ENCODE data around the gene NPAS3. TPM values are rescaled to one million over a fixed set of nuclear protein-coding genes. Genes with fewer than 3 reads are reported as not detected.
A peak's percentile ranks its signal among the peaks of the same experiment; 100 is the strongest.

Gene NPAS3
- total and polyA plus RNA-seq, 5 donors from 2014 or later, result not detected

DNA sequence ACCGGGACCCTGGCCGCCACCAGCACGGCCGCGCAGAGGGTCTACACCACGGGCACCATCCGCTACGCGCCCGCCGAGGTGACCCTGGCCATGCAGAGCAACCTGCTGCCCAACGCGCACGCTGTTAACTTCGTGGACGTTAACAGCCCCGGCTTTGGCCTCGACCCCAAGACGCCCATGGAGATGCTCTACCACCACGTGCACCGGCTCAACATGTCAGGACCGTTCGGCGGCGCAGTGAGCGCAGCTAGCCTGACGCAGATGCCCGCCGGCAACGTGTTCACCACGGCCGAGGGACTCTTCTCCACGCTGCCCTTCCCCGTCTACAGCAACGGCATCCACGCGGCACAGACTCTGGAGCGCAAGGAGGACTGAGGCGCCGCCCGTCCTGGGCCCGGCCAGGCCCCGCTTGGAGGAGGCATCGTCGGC lies 862.1 kb downstream of the NPAS3 start:
- Mint-ChIP-seq H3K4me3 (no peak overlapping the region), H3K27me3 (peaks cover 40% of the 10 kb centered on the region)
- no peaks in the 10 kb centered on the region for H3K36me3 ChIP-seq (ENCODE audit: control insufficient read depth, insufficient read depth, low read length)

DNA sequence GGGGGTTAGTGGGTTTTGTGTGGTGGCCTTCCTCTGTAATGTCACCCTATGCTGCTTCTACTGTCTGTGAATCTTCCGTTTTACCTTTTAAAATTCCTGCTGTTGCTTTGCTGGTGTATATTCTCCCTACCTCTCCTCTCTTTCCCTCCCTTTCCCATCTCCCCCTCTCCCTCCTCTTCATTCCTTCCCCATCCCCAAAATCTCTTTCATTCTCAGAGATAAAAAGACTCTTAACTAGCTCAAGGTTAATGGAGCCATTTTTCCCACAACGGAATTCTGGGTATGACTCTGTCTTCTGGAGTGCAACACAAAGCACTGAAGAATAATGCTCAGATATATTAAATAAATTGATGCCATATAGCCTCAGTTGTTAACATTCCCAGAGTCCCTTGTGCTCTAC lies 864.1 kb downstream of the NPAS3 start:
- Histone ChIP-seq H3K27ac (ENCODE audit: insufficient read depth, low read length, poor library complexity, severe bottlenecking) (no peak overlapping the region), H3K4me3 (ENCODE audit: low read depth, low read length) (no peak overlapping the region), H3K36me3 (ENCODE audit: control insufficient read depth, insufficient read depth, low read length) (no peaks in the 10 kb centered on the region), H3K27me3 (ENCODE audit: control insufficient read depth, insufficient read depth, low read length) (no peaks in the 10 kb centered on the region), H3K9me3 (ENCODE audit: control insufficient read depth in 2 of 2, low read length in 2 of 2) (no peaks in the 10 kb centered on the region), H3K4me1 (ENCODE audit: control insufficient read depth, insufficient read depth, low read length, poor library complexity, severe bottlenecking) (no peaks in the 10 kb centered on the region)
- H3K36me3 Mint-ChIP-seq, result no peaks in the 10 kb centered on the region
- ATAC-seq (ENCODE audit: low read depth in 2 of 2) (no peak), DNase-seq (no peak)
- peak overlapping the region in 1 of 4 donors; percentile 53 for H3K4me3 Mint-ChIP-seq
- H3K27me3 Mint-ChIP-seq, result peaks cover 31% of the 10 kb centered on the region
- peaks cover 0 to 4% (median 2%) of the 10 kb centered on the region in 4 donors for H3K4me1 Mint-ChIP-seq
- peaks cover 0 to 2% (median 0%) of the 10 kb centered on the region in 7 donors for H3K9me3 Mint-ChIP-seq
- H3K27ac Mint-ChIP-seq, result no peak overlapping the region

More for the DNA sequence above, 862.1 kb downstream of the NPAS3 start:
- Mint-ChIP-seq H3K36me3 (no peaks in the 10 kb centered on the region), H3K9me3 (peaks cover 0 to 2% (median 0%) of the 10 kb centered on the region in 7 donors), H3K27ac (no peak overlapping the region), H3K4me1 (peaks cover 0 to 4% (median 2%) of the 10 kb centered on the region in 4 donors)
- ATAC-seq (ENCODE audit: low read depth in 2 of 2) (no peak), DNase-seq (no peak)
- Histone ChIP-seq H3K27me3 (ENCODE audit: control insufficient read depth, insufficient read depth, low read length) (no peaks in the 10 kb centered on the region), H3K27ac (ENCODE audit: insufficient read depth, low read length, poor library complexity, severe bottlenecking) (no peak overlapping the region), H3K4me3 (ENCODE audit: low read depth, low read length) (no peak overlapping the region), H3K4me1 (ENCODE audit: control insufficient read depth, insufficient read depth, low read length, poor library complexity, severe bottlenecking) (no peaks in the 10 kb centered on the region), H3K9me3 (ENCODE audit: control insufficient read depth in 2 of 2, low read length in 2 of 2) (no peaks in the 10 kb centered on the region)

DNA sequence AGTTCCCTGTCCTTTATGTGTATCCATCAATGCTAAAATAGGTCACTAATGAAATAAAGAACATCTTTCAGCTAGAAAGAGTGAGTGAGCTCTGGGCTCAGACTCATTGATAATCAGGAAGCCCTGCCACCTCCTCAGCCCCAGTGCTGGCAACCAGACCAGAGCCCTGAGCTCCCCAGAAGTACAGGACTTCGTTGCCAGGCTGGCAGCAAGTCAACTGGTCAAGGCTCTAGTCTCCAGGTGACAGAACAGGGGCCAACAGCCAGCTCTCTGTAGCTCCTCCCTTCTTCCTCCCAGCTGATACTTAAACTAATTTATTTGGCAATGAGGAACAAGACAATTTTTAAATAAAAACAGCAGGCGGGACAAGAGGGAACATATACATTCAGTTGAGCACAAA lies 866.9 kb downstream of the NPAS3 start:
- DNase-seq (no peak), ATAC-seq (ENCODE audit: low read depth in 2 of 2) (no peak)
- Mint-ChIP-seq H3K36me3 (no peaks in the 10 kb centered on the region), H3K4me1 (peaks cover 0 to 4% (median 2%) of the 10 kb centered on the region in 4 donors), H3K27ac (no peak overlapping the region), H3K9me3 (peaks cover 0 to 2% (median 0%) of the 10 kb centered on the region in 7 donors), H3K4me3 (no peak overlapping the region), H3K27me3 (peaks cover 29% of the 10 kb centered on the region)
- Histone ChIP-seq H3K4me1 (ENCODE audit: control insufficient read depth, insufficient read depth, low read length, poor library complexity, severe bottlenecking) (no peaks in the 10 kb centered on the region), H3K27me3 (ENCODE audit: control insufficient read depth, insufficient read depth, low read length) (no peaks in the 10 kb centered on the region), H3K4me3 (ENCODE audit: low read depth, low read length) (no peak overlapping the region), H3K9me3 (ENCODE audit: control insufficient read depth in 2 of 2, low read length in 2 of 2) (no peaks in the 10 kb centered on the region), H3K27ac (ENCODE audit: insufficient read depth, low read length, poor library complexity, severe bottlenecking) (no peak overlapping the region), H3K36me3 (ENCODE audit: control insufficient read depth, insufficient read depth, low read length) (no peaks in the 10 kb centered on the region)

DNA sequence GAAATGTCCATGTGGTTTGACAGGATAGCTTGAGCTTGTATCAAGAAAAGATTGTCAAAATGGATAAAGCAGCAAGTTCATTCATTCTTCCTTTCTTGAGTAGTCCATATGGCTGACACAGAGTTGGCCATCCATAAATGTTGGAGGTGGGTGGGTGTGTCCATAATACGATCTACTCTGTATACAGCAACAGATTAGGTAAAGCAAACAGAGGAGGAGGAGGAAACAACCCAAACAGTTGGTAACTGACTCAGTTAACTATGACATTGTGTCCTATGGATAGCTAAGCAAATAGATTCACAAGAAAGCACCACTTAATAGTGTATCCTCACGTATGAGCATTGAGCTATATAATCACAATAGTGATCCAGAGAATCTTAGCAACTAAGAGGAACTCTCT lies 868.2 kb downstream of the NPAS3 start:
- Histone ChIP-seq H3K27ac (ENCODE audit: insufficient read depth, low read length, poor library complexity, severe bottlenecking) (no peak overlapping the region), H3K27me3 (ENCODE audit: control insufficient read depth, insufficient read depth, low read length) (no peaks in the 10 kb centered on the region), H3K9me3 (ENCODE audit: control insufficient read depth in 2 of 2, low read length in 2 of 2) (no peaks in the 10 kb centered on the region), H3K4me1 (ENCODE audit: control insufficient read depth, insufficient read depth, low read length, poor library complexity, severe bottlenecking) (no peaks in the 10 kb centered on the region), H3K36me3 (ENCODE audit: control insufficient read depth, insufficient read depth, low read length) (no peaks in the 10 kb centered on the region), H3K4me3 (ENCODE audit: low read depth, low read length) (no peak overlapping the region)
- H3K27ac Mint-ChIP-seq, result no peak overlapping the region
- DNase-seq (no peak), ATAC-seq (ENCODE audit: low read depth in 2 of 2) (no peak)
- peaks cover 0 to 2% (median under 1%) of the 10 kb centered on the region in 7 donors for H3K9me3 Mint-ChIP-seq
- H3K4me3 Mint-ChIP-seq, result no peak overlapping the region
- H3K36me3 Mint-ChIP-seq, result no peaks in the 10 kb centered on the region
- no peaks in the 10 kb centered on the region for H3K4me1 Mint-ChIP-seq
- H3K27me3 Mint-ChIP-seq, result peaks cover 17% of the 10 kb centered on the region

DNA sequence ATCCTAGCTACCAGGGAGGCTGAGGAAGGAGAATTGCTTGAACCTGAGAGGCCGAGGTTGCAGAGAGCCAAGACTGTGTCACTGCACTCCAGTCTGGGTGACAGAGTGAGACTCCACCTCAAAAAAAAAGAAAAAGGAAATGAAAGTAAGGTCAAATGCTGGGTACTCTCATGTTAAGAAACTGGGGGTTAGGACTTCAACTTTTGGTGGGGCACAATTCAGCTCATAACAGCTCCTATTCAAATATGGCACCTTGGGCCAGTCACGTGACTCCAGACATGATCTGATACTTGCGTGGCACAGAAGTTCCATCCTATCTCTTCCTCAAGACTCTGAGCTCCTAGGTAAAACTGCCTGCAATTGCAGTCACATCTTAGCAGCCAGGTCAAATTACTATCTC lies 869.5 kb downstream of the NPAS3 start:
- no peak overlapping the region for H3K27ac Mint-ChIP-seq
- no peak for DNase-seq
- no peaks in the 10 kb centered on the region for H3K4me1 Mint-ChIP-seq
- no peak overlapping the region for H3K4me3 Mint-ChIP-seq
- H3K36me3 ChIP-seq (ENCODE audit: control insufficient read depth, insufficient read depth, low read length), result no peaks in the 10 kb centered on the region
- no peaks in the 10 kb centered on the region for H3K4me1 ChIP-seq (ENCODE audit: control insufficient read depth, insufficient read depth, low read length, poor library complexity, severe bottlenecking)
- H3K27me3 ChIP-seq (ENCODE audit: control insufficient read depth, insufficient read depth, low read length), result no peaks in the 10 kb centered on the region
- H3K27ac ChIP-seq (ENCODE audit: insufficient read depth, low read length, poor library complexity, severe bottlenecking), result no peak overlapping the region
- H3K4me3 ChIP-seq (ENCODE audit: low read depth, low read length), result no peak overlapping the region
- H3K36me3 Mint-ChIP-seq, result no peaks in the 10 kb centered on the region
- H3K9me3 ChIP-seq (ENCODE audit: control insufficient read depth in 2 of 2, low read length in 2 of 2), result no peaks in the 10 kb centered on the region
- peaks cover 0 to 2% (median 1%) of the 10 kb centered on the region in 7 donors for H3K9me3 Mint-ChIP-seq
- peaks cover 10% of the 10 kb centered on the region for H3K27me3 Mint-ChIP-seq
- ATAC-seq (ENCODE audit: low read depth in 2 of 2), result no peak

DNA sequence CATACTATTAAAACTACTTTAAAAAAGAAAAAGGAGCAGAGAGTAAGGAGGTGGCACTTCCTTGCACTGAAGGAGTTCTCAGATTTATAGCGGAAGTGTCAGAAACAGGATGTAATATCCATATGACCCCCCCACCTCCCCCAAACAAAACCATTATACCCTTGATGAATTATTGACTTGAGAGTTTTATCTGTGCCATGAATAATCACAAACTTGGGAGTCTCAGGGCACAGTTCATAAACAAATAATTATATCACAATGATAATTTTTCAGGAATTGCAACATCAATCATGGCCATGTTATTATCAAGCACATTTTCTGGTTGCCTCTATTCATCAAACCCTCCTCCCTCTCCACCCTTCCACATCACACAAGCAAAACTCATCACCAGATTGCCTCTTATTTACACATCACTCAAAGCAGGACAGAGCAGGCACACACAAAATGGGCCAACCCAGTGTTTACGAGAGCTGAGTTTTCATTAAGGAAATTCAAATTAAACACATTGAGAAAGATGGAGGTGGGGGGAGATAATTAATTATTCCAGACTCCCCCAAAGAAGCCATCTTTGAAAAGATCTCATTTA lies 870.8 kb downstream of the NPAS3 start:
- Histone ChIP-seq H3K4me3 (ENCODE audit: low read depth, low read length) (no peak overlapping the region), H3K9me3 (ENCODE audit: control insufficient read depth in 2 of 2, low read length in 2 of 2) (no peaks in the 10 kb centered on the region), H3K27ac (ENCODE audit: insufficient read depth, low read length, poor library complexity, severe bottlenecking) (no peak overlapping the region), H3K36me3 (ENCODE audit: control insufficient read depth, insufficient read depth, low read length) (no peaks in the 10 kb centered on the region), H3K27me3 (ENCODE audit: control insufficient read depth, insufficient read depth, low read length) (no peaks in the 10 kb centered on the region), H3K4me1 (ENCODE audit: control insufficient read depth, insufficient read depth, low read length, poor library complexity, severe bottlenecking) (no peaks in the 10 kb centered on the region)
- no peak overlapping the region for H3K27ac Mint-ChIP-seq
- H3K27me3 Mint-ChIP-seq, result peaks cover 9% of the 10 kb centered on the region
- H3K9me3 Mint-ChIP-seq, result peaks cover 0 to 4% (median 2%) of the 10 kb centered on the region in 7 donors
- ATAC-seq (ENCODE audit: low read depth in 2 of 2), result no peak
- H3K4me1 Mint-ChIP-seq, result no peaks in the 10 kb centered on the region
- H3K36me3 Mint-ChIP-seq, result no peaks in the 10 kb centered on the region
- no peak overlapping the region for H3K4me3 Mint-ChIP-seq
- DNase-seq, result no peak

DNA sequence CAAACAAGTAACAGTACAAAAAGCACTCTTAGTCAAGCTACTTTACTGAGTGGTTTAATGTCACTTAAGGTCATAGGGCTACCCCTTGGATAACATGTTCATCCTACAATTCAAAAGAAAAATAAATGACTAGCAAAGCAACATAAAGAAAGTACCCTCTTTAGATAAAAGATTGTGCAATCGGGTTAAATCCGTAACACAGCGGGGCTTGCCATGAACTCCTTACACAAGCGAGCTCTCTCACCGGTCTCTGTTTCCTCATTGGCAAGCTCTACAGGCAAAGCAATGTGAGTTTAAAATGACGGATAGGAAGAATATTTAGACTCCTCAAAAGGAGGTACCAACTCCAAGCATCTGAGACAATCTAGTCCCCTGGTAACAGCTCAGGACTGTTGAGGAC lies 871.6 kb downstream of the NPAS3 start:
- DNase-seq (no peak), ATAC-seq (ENCODE audit: low read depth in 2 of 2) (no peak)
- H3K27me3 ChIP-seq (ENCODE audit: control insufficient read depth, insufficient read depth, low read length), result no peaks in the 10 kb centered on the region
- Mint-ChIP-seq H3K9me3 (peaks cover 0 to 4% (median 2%) of the 10 kb centered on the region in 7 donors), H3K4me1 (no peaks in the 10 kb centered on the region), H3K36me3 (no peaks in the 10 kb centered on the region), H3K4me3 (no peak overlapping the region), H3K27me3 (peaks cover 5% of the 10 kb centered on the region), H3K27ac (no peak overlapping the region)
- H3K36me3 ChIP-seq (ENCODE audit: control insufficient read depth, insufficient read depth, low read length), result no peaks in the 10 kb centered on the region
- no peaks in the 10 kb centered on the region for H3K9me3 ChIP-seq (ENCODE audit: control insufficient read depth in 2 of 2, low read length in 2 of 2)
- H3K27ac ChIP-seq (ENCODE audit: insufficient read depth, low read length, poor library complexity, severe bottlenecking), result no peak overlapping the region
- no peaks in the 10 kb centered on the region for H3K4me1 ChIP-seq (ENCODE audit: control insufficient read depth, insufficient read depth, low read length, poor library complexity, severe bottlenecking)
- H3K4me3 ChIP-seq (ENCODE audit: low read depth, low read length), result no peak overlapping the region

DNA sequence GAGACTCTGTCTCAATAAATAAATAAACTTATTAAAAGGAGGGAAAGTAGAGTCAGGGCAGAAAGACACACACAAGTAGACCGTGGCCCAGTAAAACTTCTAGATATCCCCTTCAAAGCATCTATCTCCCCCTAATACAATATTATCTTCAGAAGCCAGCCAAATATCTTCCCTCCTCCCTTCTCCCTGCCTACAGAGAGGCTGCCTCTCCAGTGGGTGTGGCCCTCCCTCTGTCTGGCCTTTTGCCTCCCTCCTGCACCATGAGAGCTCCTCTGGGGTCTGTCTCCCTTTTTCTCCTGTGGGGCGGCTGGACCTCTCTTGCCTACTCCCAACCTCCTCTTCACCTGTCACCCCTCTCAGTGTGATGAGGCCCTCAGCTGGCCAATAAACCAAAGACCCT lies 873.0 kb downstream of the NPAS3 start:
- ATAC-seq (ENCODE audit: low read depth in 2 of 2) (no peak), DNase-seq (no peak)
- H3K4me3 ChIP-seq (ENCODE audit: low read depth, low read length), result no peak overlapping the region
- Mint-ChIP-seq H3K27ac (peak overlapping the region in 1 of 3 donors; percentile 26), H3K36me3 (no peaks in the 10 kb centered on the region), H3K9me3 (peaks cover 0 to 4% (median 1%) of the 10 kb centered on the region in 7 donors), H3K4me1 (no peaks in the 10 kb centered on the region), H3K4me3 (no peak overlapping the region), H3K27me3 (peaks cover 5% of the 10 kb centered on the region)
- H3K9me3 ChIP-seq (ENCODE audit: control insufficient read depth in 2 of 2, low read length in 2 of 2), result no peaks in the 10 kb centered on the region
- no peak overlapping the region for H3K27ac ChIP-seq (ENCODE audit: insufficient read depth, low read length, poor library complexity, severe bottlenecking)
- no peaks in the 10 kb centered on the region for H3K27me3 ChIP-seq (ENCODE audit: control insufficient read depth, insufficient read depth, low read length)
- H3K36me3 ChIP-seq (ENCODE audit: control insufficient read depth, insufficient read depth, low read length), result no peaks in the 10 kb centered on the region
- H3K4me1 ChIP-seq (ENCODE audit: control insufficient read depth, insufficient read depth, low read length, poor library complexity, severe bottlenecking), result no peaks in the 10 kb centered on the region

Measured in CD4-positive, CD25-positive, alpha-beta regulatory T cell (primary cell).